SK-N-MC (cell line): ENCODE results near the gene GPC5.

Source experiments
- EZH2 ChIP-seq: fragments of 200-600 bp; sonication (generic); IDR thresholded peaks from one replicate; pipeline ENCODE4 v1.6.1; 2017; ENCODE audit warnings: antibody characterized with exemption
- FOXP2 ChIP-seq: optimal IDR thresholded peaks from 2 replicates; pipeline ENCODE3; 2011; ENCODE audit warnings: mild to moderate bottlenecking, moderate library complexity; ENCODE audit not compliant: insufficient read depth; ENCODE audit errors: extremely low read length, control extremely low read depth
- POLR2AphosphoS5 ChIP-seq: IDR thresholded peaks from 2 replicates; pipeline ENCODE4 v1.6.1; 2012; ENCODE audit warnings: mild to moderate bottlenecking, low read depth, low read length, borderline replicate concordance

DNA sequence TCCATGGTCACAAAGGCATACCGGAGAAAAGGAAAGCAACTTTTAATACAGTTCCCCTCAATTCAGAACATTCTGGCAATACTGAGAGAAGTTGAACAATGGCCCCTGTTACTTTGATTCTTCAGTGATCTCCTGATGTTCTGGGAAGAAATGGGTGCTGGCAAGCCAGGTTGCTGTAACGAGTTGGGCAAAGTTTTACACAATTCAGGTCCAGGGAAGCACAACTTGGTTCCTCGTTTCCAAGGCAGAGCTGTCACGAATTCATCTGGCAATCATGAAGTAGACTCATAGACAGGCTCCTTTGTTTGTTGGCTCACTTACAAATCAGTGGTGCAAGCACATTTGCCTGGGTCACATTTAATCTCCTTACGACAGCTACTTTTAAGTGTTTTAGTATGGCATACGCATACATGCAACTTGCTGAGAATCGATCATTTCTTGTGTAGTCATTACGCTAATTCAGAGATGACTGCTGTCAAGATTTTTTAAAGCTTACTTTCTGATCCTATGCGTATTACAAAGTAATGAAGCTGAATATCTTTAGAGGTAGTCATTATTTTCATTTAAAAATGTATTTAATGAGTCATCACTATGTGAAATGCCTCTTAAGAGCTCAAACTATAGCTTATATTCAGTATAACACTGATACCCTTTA is 174.7 kb downstream of the GPC5 start:
- TF ChIP-seq EZH2: no peak
- TF ChIP-seq POLR2AphosphoS5: no peak
- TF ChIP-seq FOXP2: no peak
